ENCODE measurements around the gene DUSP6.

- TF ChIP-seq TAF1 (conservative IDR thresholded peaks at IDR 0.05) = no peak
- TF ChIP-seq EGR1 (IDR thresholded peaks at IDR 0.05; ENCODE audit: low read depth in 2 of 2) = no peak
- no peak for TF ChIP-seq FOXA1 (IDR thresholded peaks at IDR 0.05)
- TF ChIP-seq CTCF (IDR thresholded peaks at IDR 0.05; ENCODE audit: low read depth, low read length, missing input control) = no peak
These were observed 45.4 kb downstream of the DUSP6 start for GRCh38 chr12:89306827-89307473.

All from liver (tissue), 3 donors.